ENCODE data around the gene ERN2. TPM values are rescaled to one million over a fixed set of nuclear protein-coding genes. Genes with fewer than 3 reads are reported as not detected.

Gene ERN2
- total RNA-seq, 4 donors from 2014 or later, result not detected

- Histone ChIP-seq H3K4me3 (replicated peaks in 1 of 3) (no peak overlapping the region), H3K9me3 (no peaks in the 10 kb centered on the region), H3K27ac (no peak overlapping the region), H3K4me1 (no peaks in the 10 kb centered on the region), H3K27me3 (no peaks in the 10 kb centered on the region), H3K36me3 (peaks cover 43 to 46% of the 10 kb centered on the region in 2 donors)
- no peak for DNase-seq
- 94 to 96% methylated on average over 16 of the region's 16 CpGs for WGBS, 2 donors
- TF ChIP-seq CTCF (IDR thresholded peaks at IDR 0.05) (no peak), POLR2A (IDR thresholded peaks at IDR 0.05) (no peak)
- intact Hi-C loops (cut with DNase I), result no loop called here
Measured at GRCh38 chr16:23687034-23687808, 25.8 kb downstream of the ERN2 start.

GRCh38 chr16:23683487-23683886 is 29.5 kb downstream of the ERN2 start:
- DNase-seq, result no peak
- intact Hi-C loops (cut with DNase I), result no loop called here
- Histone ChIP-seq H3K9me3 (no peaks in the 10 kb centered on the region), H3K4me1 (peaks cover 4 to 8% of the 10 kb centered on the region in 2 donors), H3K27ac (no peak overlapping the region), H3K4me3 (replicated peaks in 1 of 3) (no peak overlapping the region), H3K27me3 (no peaks in the 10 kb centered on the region), H3K36me3 (peaks cover 20 to 21% of the 10 kb centered on the region in 2 donors)
- no peak for TF ChIP-seq POLR2A (IDR thresholded peaks at IDR 0.05)
- TF ChIP-seq CTCF (IDR thresholded peaks at IDR 0.05), result no peak
- 85 to 96% methylated on average over 3 of the region's 3 CpGs for WGBS, 2 donors

- Histone ChIP-seq H3K9me3 (no peaks in the 10 kb centered on the region), H3K36me3 (peaks cover 8 to 9% of the 10 kb centered on the region in 2 donors), H3K4me3 (replicated peaks in 1 of 3) (no peak overlapping the region), H3K27me3 (no peaks in the 10 kb centered on the region), H3K4me1 (peaks cover 4 to 12% of the 10 kb centered on the region in 2 donors), H3K27ac (no peak overlapping the region)
- WGBS, 2 donors, result 82 to 97% methylated on average over 1 of the region's 1 CpG
- no peak for DNase-seq
- intact Hi-C loops (cut with DNase I), result no loop called here
- TF ChIP-seq CTCF (IDR thresholded peaks at IDR 0.05) (no peak), POLR2A (IDR thresholded peaks at IDR 0.05) (no peak)
Measured at GRCh38 chr16:23682181-23682580, 30.8 kb downstream of the ERN2 start.

GRCh38 chr16:23679986-23680336 is 33.1 kb downstream of the ERN2 start:
- Histone ChIP-seq H3K9me3 (no peaks in the 10 kb centered on the region), H3K27ac (no peak overlapping the region), H3K4me3 (replicated peaks in 1 of 3) (no peak overlapping the region), H3K27me3 (no peaks in the 10 kb centered on the region), H3K4me1 (peaks cover 4 to 12% of the 10 kb centered on the region in 2 donors), H3K36me3 (peaks cover 0 to 7% of the 10 kb centered on the region in 2 donors)
- 36 to 45% methylated on average over 6 of the region's 6 CpGs for WGBS, 2 donors
- TF ChIP-seq POLR2A (IDR thresholded peaks at IDR 0.05), result no peak
- no peak for TF ChIP-seq CTCF (IDR thresholded peaks at IDR 0.05)
- intact Hi-C loops (cut with DNase I), result no loop called here
- DNase-seq, result no peak

- peak in 1 of 2 donors; percentile 7 for DNase-seq
- H3K9me3 ChIP-seq, result no peaks in the 10 kb centered on the region
- no peaks in the 10 kb centered on the region for H3K27me3 ChIP-seq
- H3K36me3 ChIP-seq, result peaks cover 0 to 5% of the 10 kb centered on the region in 2 donors
- H3K27ac ChIP-seq, result no peak overlapping the region
- 11 to 17% methylated on average over 14 to 24 of the region's 24 CpGs for WGBS, 2 donors
- no peak for TF ChIP-seq POLR2A (IDR thresholded peaks at IDR 0.05)
- TF ChIP-seq CTCF (IDR thresholded peaks at IDR 0.05), result no peak
- H3K4me1 ChIP-seq, result peaks cover 4 to 12% of the 10 kb centered on the region in 2 donors
- H3K4me3 ChIP-seq (replicated peaks in 1 of 3), result peak overlapping the region in 1 of 3 donors; percentile 38
- intact Hi-C loops (cut with DNase I), result no loop called here
Measured at GRCh38 chr16:23679274-23679985, 33.6 kb downstream of the ERN2 start.
